ENCODE data around the gene MANEA.

The MANEA gene

DNA sequence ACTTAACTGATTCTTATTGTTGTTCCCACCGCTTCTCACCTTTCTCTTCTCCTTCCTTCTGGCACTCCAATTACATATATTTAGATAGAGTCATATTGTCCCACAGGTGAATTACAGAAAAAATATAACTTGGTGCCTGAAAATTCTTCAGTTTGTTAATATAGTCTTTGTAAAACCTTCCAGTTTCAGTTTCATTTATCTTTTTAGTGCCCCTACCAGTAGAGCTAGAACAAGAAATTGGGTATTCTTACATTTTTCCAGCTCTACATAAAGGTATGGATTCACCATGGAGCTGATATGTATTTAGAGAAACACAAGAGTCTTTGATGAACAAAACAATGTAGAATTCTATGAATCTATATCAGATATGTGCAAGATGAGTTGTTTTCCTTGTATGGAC, 10.7 kb downstream of the MANEA start:
- DNase-seq (ENCODE audit: low read depth in 2 of 2) = no peak

GRCh38 chr6:95589067-95589466, 11.7 kb downstream of the MANEA start:
- no peak for DNase-seq (ENCODE audit: low read depth in 2 of 2)

DNA sequence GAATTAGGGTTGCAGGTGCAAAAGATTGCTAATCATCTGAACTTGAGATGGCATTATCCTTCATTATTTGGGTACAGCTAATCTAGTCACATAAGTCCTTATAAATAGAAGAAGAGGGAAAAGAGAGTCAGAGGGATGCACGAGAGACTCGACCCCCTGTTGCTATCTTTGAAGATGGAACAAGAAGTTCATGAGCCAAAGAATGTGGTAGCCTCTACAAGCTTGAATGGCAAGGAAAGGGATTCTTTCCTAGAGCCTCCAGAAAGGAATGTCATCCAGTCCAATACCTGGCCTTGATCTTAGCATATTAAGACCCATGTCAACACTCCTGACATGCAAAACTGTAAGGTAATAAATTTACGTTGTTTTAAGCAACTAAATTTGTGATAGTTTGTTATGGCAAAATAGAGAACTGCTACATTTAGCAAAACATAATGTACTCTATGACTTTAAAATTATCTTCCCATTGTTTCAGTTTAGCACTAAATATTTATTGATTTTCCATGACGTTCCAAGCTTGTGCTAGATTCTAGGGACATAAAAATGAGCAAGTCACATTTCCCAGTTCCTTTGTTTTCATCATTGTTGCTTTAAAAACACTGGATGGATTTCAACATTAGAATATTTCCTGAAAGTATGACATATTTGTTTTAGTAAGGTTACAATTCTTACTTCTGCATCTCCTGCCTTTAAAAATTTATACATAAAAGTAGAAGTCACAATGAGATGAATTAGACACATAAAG, 12.7 kb downstream of the MANEA start:
- DNase-seq (ENCODE audit: low read depth in 2 of 2) = no peak

DNA sequence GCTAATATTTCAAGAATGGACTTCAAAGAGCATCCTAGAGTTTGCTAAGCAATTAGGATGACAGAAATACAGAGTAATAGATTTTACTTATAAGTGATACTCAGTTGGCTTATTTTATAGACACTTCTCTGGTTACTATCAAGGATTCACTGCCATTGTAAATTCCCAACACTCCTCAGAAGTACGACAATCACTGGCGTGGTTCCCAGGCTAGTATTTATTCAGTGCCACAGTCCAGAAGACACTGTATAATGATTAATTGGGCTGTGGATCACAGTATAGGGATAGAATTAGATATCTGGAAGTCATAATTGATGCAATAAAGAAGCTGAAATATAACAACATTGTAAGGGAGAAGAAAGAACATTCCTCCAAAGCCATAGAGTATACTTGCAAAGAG, 15.7 kb downstream of the MANEA start:
- DNase-seq (ENCODE audit: low read depth in 2 of 2) = no peak

GRCh38 chr6:95596021-95596420, 18.7 kb downstream of the MANEA start:
- DNase-seq (ENCODE audit: low read depth in 2 of 2) = no peak

DNA sequence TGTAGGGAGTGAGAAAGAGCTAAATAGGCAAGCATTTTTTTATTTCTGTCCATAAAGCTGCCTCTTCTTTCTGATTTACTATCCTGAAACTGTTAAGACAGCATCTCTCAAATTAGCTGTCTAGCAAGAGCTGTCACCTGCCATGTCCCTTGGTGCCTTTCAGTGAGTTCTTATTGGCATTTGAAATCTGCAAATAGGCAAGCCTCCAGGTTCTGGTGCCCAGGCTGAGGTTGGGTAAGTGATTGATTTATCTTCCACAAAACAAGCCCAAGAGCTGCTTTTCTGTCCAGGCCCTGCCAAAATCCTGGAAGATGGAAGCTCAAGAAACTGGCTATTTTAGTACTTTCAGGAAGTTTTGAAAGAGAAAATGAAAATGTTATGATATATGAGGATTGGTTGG, 22.4 kb downstream of the MANEA start:
- no peak for DNase-seq (ENCODE audit: low read depth in 2 of 2)

- no peak for DNase-seq (ENCODE audit: low read depth in 2 of 2)
These were observed 23.8 kb downstream of the MANEA start for GRCh38 chr6:95601133-95601532.

- no peak for DNase-seq (ENCODE audit: low read depth in 2 of 2)
These were observed 36.8 kb downstream of the MANEA start for GRCh38 chr6:95614094-95614493.

DNA sequence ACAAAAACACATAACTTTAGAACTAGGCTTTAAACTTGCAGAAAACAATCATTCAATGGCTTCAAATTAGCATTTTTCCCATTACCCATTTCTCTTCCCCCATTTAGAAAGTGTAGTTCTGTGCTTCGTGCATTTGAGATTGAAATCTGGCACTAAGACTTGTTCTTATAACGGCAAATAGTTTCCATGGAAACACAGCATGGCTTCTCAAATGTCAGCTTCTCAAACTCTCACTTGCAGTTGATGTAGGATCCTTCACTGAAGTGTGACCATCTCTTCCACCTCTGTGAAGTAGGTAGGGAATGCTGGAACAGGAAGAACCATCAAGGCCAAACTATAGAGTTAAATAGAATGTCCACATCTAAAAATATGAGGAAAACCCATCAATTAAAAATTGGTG, 52.2 kb downstream of the MANEA start:
- DNase-seq (ENCODE audit: low read depth in 2 of 2) = no peak

DNA sequence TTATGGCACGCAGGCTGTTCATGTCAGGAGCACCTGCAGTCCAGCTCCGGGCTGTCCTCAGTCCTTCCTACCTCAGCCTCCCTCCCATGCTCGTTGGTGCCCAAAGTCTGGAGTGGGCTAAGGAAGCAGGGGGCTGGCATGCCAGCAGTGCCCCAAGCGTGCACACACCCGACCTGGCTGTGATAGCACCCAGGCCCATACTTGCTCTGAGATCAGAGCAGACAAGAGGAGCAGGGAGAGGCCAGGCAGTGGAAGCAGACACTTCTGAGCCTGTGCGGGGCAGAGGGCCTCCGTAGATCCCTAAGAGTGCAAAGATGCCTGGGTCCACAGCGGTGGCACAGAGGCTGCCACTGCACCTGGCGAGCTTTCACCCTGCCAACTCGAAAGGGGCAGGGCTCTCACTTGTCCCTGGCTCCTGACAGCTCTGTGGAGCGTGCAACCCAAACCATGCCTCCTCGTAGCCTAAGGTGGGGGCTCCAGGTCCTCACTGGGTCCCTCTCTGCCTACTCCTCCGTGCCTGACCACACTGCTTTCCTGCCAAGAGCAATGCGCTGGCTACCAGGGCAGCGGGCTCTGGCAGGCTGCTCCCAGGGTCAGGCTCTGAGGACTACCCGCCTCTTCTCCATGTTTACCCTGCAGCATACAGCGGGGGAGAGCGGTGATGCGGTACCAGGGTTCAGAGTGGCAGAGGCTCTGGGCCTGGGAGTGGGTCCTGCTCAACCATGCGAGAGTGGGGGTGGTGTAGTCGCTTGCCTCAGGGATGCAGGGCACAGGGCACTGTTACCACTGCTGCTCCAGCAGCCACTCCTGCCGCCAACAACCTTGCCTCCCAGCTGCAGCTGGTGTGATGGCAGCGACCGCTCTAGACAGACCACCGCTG, 59.5 kb downstream of the MANEA start:
- no peak for DNase-seq (ENCODE audit: low read depth in 2 of 2)

- no peak for DNase-seq (ENCODE audit: low read depth in 2 of 2)
These were observed 71.3 kb downstream of the MANEA start for GRCh38 chr6:95648636-95649035.

DNA sequence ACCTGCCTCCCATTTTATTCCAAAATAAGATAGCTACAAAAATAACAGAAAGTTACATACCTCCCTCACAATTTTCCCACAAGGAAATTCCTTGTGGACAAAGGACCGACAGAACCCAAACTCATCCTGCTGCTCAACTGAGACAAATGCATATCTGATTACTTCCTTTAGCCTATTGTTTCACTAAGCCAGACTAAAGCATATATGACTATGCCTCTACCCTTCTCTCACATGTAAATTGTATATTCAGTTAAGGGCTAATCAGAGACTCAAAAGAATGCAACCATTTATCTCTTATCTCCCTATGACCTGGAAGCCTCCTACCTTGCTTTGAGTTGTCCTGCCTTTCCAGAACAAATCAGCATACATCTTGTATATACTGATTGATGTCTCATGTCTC, 72.1 kb downstream of the MANEA start:
- no peak for DNase-seq (ENCODE audit: low read depth in 2 of 2)

GRCh38 chr6:95654176-95654575, 76.8 kb downstream of the MANEA start:
- DNase-seq (ENCODE audit: low read depth in 2 of 2) = no peak

DNA sequence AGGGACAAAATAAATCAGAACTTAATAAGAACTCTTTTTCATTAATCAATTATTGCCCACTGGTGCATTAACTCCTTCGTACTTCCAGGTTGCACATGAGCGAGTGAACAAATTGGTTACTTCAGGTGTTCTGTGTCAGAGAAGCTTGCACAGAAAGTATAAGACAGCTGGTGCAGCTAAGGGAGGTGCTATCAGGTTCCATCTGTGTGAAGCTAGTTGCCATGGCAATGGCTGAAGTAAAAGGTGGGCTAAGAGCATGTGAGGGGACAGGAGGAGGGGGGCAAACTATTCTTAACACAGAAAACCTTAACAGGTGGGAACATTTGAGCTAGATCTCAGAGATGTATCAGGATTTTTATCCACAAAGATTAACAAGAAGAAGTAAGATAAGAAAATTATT, 81.6 kb downstream of the MANEA start:
- no peak for DNase-seq (ENCODE audit: low read depth in 2 of 2)
